ENCODE data around the gene ZNF133.

- TF ChIP-seq CTCF (IDR thresholded peaks at IDR 0.05; ENCODE audit: low read depth, low read length) (no peak), EZH2phosphoT487 (IDR thresholded peaks at IDR 0.05; ENCODE audit: low read depth) (no peak)
Observed at GRCh38 chr20:18266282-18266681, 22.0 kb upstream of the ZNF133 start.
